Measurements from ENCODE around the gene CFAP99.
A peak's percentile ranks its signal among the peaks of the same experiment; 100 is the strongest.
"Not testable (repeated sequence)": the region's sequence is repeated elsewhere in the genome, so short reads cannot be mapped to it uniquely, and the experiment has no call there.

CFAP99 gene

GRCh38 chr4:2446656-2447564, 28.2 kb downstream of the CFAP99 start:
- DNase-seq (ENCODE audit: low spot score), result no peak

GRCh38 chr4:2448589-2448988, 29.8 kb downstream of the CFAP99 start:
- no peak for DNase-seq (ENCODE audit: low spot score)

GRCh38 chr4:2449051-2449450, 30.3 kb downstream of the CFAP99 start:
- DNase-seq (ENCODE audit: low spot score), result no peak

GRCh38 chr4:2449511-2450392, 31.0 kb downstream of the CFAP99 start:
- DNase-seq (ENCODE audit: low spot score), result no peak

GRCh38 chr4:2450394-2451035, 31.8 kb downstream of the CFAP99 start:
- no peak for DNase-seq (ENCODE audit: low spot score)

DNA sequence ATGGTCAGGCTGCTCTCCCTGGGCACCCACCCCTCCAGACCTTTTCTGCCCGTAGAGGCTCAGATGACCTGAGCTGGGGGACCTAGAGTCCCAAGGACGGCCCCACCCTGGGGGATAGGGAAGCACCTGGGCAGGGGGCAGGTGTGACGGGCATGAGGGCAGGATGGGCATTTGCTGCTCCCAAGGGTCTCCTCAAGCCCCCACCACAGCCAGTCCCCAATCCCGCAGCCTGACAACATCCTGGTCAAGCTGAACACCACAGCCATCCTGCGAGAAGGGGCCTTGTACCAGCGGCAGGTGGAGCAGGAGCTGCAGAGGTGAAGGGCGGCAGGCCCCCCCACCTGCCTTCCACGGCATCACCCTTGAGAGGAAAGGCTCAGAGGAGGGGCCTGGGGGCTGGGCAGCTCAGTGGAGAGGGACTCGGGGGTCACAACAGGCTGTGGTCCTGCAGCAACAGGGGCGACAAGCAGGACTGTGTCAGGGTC, 32.3 kb downstream of the CFAP99 start:
- no peak for DNase-seq (ENCODE audit: low spot score)

DNA sequence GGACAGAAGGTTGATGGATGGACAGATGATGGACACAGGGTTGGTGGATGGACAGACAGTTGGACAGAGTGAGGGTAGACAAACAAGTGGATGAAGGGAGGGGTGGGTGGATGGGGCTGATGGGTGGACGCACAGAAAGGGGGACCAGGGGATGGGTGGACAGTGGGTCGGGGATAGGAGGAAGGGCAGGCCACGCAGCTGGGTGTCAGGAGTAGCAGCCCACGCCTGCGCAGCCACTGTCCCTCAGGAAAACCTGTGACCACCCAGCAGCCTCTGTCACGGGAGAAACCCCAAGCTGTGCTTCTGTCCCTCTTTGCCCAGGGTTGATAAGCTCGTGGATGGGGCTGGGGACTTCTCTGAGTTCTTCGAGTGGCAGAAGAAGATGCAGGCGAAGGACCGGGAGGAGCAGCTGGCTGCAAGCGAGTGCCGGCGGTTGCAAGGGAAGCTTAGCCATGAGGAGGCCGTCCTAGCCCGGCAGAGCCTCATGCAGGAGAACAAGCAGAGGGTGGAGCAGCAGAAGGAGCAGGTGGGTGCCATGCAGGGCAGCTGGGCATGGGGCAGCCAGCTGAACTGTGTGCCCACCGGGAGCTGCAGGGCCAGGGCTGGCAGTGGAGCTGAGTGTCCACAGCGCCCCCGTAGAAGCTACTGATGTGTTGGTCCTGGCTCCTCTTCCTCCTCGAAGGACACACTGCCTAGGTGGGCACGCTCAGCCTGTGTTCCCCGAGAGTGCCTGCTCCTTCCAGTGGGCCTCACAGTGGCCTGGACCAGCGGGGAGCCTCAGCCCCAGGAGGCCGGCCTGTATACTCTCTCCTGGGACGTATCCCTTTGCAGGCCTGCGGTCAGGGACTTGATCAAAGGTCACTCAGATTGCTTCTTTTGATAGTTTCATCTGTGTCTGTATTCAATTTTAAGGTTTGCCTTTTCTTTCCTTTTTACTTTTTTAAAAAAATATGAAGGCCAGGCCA, 33.3 kb downstream of the CFAP99 start:
- no peak for DNase-seq (ENCODE audit: low spot score)

GRCh38 chr4:2457481-2458295, 38.9 kb downstream of the CFAP99 start:
- DNase-seq (ENCODE audit: low spot score), result no peak

- DNase-seq (ENCODE audit: low spot score), result no peak
Observed at GRCh38 chr4:2458546-2459491, 40.1 kb downstream of the CFAP99 start.

DNA sequence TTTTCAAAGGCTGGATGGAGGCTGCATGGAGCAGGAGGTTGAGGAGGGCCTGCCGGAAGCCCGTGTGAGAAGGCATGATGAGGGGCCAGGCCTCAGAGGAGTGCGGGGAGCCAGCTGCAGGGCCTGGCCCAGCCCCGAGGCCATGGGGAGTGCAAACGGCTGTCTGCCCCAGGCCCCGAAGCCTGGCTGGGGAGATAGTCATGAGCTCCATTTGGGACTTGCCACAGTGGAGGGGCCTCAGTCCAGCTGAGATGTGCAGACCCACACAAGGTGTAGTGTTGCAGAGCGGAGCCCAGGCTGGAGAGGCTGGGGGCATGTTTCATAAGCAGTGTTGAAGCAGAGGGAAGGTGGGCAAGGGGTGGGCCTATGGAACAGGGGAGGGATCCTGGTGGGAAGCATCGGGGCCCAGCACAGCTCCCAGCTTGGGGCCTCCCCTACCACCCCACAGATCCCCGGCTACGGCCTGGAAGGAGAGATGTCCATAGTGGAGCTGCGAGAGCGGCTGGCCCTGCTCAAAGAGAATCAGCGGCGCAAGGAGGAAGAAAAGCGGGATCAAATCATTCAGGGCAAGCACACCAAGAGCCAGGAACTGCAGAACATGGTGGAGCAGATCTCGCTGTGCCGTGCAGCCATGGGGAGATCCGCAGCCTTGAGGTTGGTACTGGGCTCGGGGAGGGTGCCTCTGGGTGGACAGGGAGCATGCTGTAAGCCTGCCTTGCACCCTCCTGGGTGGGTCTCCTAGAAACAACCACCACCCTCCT, 41.0 kb downstream of the CFAP99 start:
- DNase-seq (ENCODE audit: low spot score), result no peak

DNA sequence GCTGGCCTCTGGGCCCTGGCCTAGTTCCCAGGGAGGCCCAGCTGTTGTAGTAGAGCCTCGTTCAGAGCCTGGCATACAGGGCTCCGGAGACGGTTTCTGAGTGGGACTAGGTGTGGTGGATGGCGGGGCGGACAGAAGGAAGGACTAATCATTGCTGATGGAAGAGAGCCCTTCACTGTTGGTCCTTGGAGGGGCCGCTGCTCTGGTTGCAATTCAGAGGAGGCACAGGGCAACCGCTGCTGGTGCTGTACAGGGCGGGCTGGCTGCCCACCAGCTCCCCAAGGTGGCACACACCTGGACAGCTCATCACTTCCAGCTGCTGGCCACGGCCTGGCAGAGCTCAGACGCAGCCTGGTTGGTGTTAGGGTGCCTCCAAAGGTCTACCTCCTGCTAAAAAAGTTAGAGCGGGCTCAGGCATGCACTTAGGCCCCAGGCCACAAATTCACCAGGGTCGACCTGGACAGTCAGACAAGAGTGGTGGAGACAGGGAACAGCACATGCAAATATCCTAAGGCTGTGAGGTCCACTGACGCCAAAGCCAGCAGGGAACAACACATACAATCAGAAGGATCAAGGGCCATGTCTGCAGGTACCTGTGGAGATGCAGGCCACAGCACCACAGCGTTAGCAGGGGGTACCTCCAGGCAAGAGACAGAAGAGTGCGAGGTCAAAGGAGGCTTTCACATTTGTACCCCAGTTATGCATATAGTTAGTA, 42.6 kb downstream of the CFAP99 start:
- no peak for DNase-seq (ENCODE audit: low spot score)

GRCh38 chr4:2462218-2462991, 43.6 kb downstream of the CFAP99 start:
- DNase-seq (ENCODE audit: low spot score), result peak; percentile 72

GRCh38 chr4:2462992-2463762, 44.4 kb downstream of the CFAP99 start:
- DNase-seq (ENCODE audit: low spot score), result no peak

GRCh38 chr4:2465032-2465431, 46.3 kb downstream of the CFAP99 start:
- no peak for DNase-seq (ENCODE audit: low spot score)

DNA sequence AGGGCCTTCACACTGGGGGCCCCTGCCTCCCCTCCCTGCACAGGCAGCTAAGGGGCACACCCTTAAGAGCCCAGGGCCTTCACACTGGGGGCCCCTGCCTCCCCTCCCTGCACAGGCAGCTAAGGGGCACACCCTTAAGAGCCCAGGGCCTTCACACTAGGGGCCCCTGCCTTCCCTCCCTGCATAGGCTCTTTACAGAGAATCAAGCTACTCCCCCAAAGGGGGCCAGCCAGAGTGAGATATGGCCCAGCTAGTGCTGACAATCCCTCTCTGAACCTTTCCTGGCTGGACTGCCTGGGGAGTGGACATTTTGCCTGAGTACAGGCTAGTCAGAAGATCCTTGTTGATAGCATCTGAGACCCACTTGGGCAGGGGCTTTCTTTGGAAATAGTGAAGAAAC, 46.8 kb downstream of the CFAP99 start:
- not testable (repeated sequence) for DNase-seq (ENCODE audit: low spot score)

Measured in SK-N-DZ (cell line).